ENCODE data around the gene CDK11A.
"Not testable (repeated sequence)": the region's sequence is repeated elsewhere in the genome, so short reads cannot be mapped to it uniquely, and the experiment has no call there.

- TF ChIP-seq POLR2A, CTCF, POLR2AphosphoS5 (IDR thresholded peaks at IDR 0.05): not testable (repeated sequence)
Observed at GRCh38 chr1:1729116-1729816, 5.1 kb upstream of the CDK11A start.

Data from gastroesophageal sphincter (tissue), 3 donors.